ENCODE measurements around the gene NFU1. TPM values are rescaled to one million over a fixed set of nuclear protein-coding genes. Genes with fewer than 3 reads are reported as not detected.

Gene NFU1
- total and polyA plus RNA-seq, 12 donors = 47.3 to 117 (median 55.6) TPM

- peak in 6 of 7 donors; percentile 13 to 74 (median 44) for DNase-seq
- WGBS, 4 donors = 82 to 85% (median 84%) methylated on average over 11 to 14 of the region's 14 CpGs
Measured at GRCh38 chr2:69465513-69466456, 28.6 kb upstream of the NFU1 start.

GRCh38 chr2:69464575-69464974, 27.3 kb upstream of the NFU1 start:
- H3K27me3 ChIP-seq = no peaks in the 10 kb centered on the region
- no peak overlapping the region for H3K4me3 ChIP-seq
- DNase-seq = peak in 6 of 7 donors; percentile 19 to 77 (median 36)
- no peaks in the 10 kb centered on the region for H3K4me1 ChIP-seq (replicated peaks in 1 of 2)
- peak overlapping the region in 1 of 5 donors; percentile 27 for H3K27ac ChIP-seq
- intact Hi-C loops (cut with DNase I) = no loop called here
- no peaks in the 10 kb centered on the region for H3K9me3 ChIP-seq (replicated peaks in 1 of 3)
- no peak for TF ChIP-seq CTCF (IDR thresholded peaks at IDR 0.05)
- TF ChIP-seq POLR2A (IDR thresholded peaks at IDR 0.05) = no peak
- peaks cover 0 to 11% of the 10 kb centered on the region in 2 donors for H3K36me3 ChIP-seq (replicated peaks in 1 of 2)
- 70 to 85% (median 73%) methylated on average over 3 of the region's 3 CpGs for WGBS, 4 donors

More at GRCh38 chr2:69465513-69466456, 28.6 kb upstream of the NFU1 start:
- Histone ChIP-seq H3K27ac (peak overlapping the region in 2 of 5 donors; percentile 41 to 53), H3K4me3 (no peak overlapping the region), H3K4me1 (replicated peaks in 1 of 2) (no peaks in the 10 kb centered on the region), H3K36me3 (replicated peaks in 1 of 2) (peaks cover 0 to 11% of the 10 kb centered on the region in 2 donors), H3K9me3 (replicated peaks in 1 of 3) (no peaks in the 10 kb centered on the region), H3K27me3 (no peaks in the 10 kb centered on the region)
- intact Hi-C loops (cut with DNase I) = no loop called here
- no peak for TF ChIP-seq POLR2A (IDR thresholded peaks at IDR 0.05)
- no peak for TF ChIP-seq CTCF (IDR thresholded peaks at IDR 0.05)

GRCh38 chr2:69462780-69463179, 25.5 kb upstream of the NFU1 start:
- 98 to 99% (median 98%) methylated on average over 3 of the region's 3 CpGs for WGBS, 4 donors
- Histone ChIP-seq H3K4me3 (no peak overlapping the region), H3K4me1 (replicated peaks in 1 of 2) (no peaks in the 10 kb centered on the region), H3K9me3 (replicated peaks in 1 of 3) (no peaks in the 10 kb centered on the region), H3K27me3 (no peaks in the 10 kb centered on the region), H3K27ac (no peak overlapping the region), H3K36me3 (replicated peaks in 1 of 2) (peaks cover 0 to 11% of the 10 kb centered on the region in 2 donors)
- no peak for TF ChIP-seq POLR2A (IDR thresholded peaks at IDR 0.05)
- no peak for TF ChIP-seq CTCF (IDR thresholded peaks at IDR 0.05)
- no peak for DNase-seq
- intact Hi-C loops (cut with DNase I) = no loop called here

- intact Hi-C loops (cut with DNase I) = no loop called here
- no peaks in the 10 kb centered on the region for H3K9me3 ChIP-seq (replicated peaks in 1 of 3)
- H3K36me3 ChIP-seq (replicated peaks in 1 of 2) = peaks cover 0 to 11% of the 10 kb centered on the region in 2 donors
- no peak for DNase-seq
- 96 to 98% (median 97%) methylated on average over 6 of the region's 6 CpGs for WGBS, 4 donors
- no peaks in the 10 kb centered on the region for H3K27me3 ChIP-seq
- no peak overlapping the region for H3K27ac ChIP-seq
- H3K4me1 ChIP-seq (replicated peaks in 1 of 2) = no peaks in the 10 kb centered on the region
- TF ChIP-seq POLR2A (IDR thresholded peaks at IDR 0.05) (no peak), CTCF (IDR thresholded peaks at IDR 0.05) (no peak)
- H3K4me3 ChIP-seq = no peak overlapping the region
Measured at GRCh38 chr2:69461404-69461803, 24.2 kb upstream of the NFU1 start.
